ENCODE data around the gene RPS6KA5. TPM values are rescaled to one million over a fixed set of nuclear protein-coding genes. Genes with fewer than 3 reads are reported as not detected.

RPS6KA5 gene
- total RNA-seq, 1 donor from 2014 or later = 1.0 TPM

- Mint-ChIP-seq H3K4me3 (ENCODE audit: unreplicated experiment) (no peak overlapping the region), H3K36me3 (ENCODE audit: low read depth, unreplicated experiment) (peaks cover 9% of the 10 kb centered on the region)
Observed at GRCh38 chr14:90936757-90937440, 123.5 kb downstream of the RPS6KA5 start.

DNA sequence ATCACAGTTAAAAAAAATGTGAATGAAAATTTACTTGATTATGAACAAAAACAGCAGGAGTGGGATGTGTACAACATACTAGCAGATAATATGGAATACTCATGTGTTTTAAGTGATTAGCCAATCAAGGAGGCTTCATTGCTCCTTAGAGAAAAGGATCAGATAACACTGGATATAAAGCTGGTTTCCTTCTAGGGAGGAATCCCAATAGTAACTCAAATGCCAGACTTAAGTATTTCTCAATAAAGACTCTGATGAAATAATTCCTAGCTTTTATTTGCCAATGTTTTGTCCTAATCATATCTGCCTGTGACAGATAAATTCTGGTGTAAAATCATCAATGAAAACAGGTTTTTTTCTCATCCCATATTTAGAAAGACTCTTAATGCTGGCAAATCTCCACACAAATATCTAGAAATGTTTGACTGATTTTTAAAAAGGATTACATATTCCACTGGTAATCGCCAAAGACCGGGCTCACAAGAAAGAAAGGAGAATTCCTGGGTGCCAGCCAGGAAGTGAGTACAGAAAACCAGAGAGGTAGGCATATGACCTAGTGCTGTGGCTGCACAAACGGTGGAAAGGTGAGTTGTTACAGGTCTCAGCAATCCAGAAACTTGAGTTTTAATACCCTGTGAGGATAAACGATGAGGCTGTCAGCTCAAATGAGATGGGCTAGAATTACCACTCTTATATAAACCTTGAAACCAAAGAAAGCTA, 135.7 kb downstream of the RPS6KA5 start:
- no peaks in the 10 kb centered on the region for H3K4me1 ChIP-seq (ENCODE audit: insufficient read depth, low read length)
- Mint-ChIP-seq H3K27me3 (ENCODE audit: low read depth, unreplicated experiment) (no peaks in the 10 kb centered on the region), H3K4me3 (ENCODE audit: unreplicated experiment) (no peak overlapping the region), H3K4me1 (ENCODE audit: low read depth, unreplicated experiment) (no peaks in the 10 kb centered on the region), H3K9me3 (ENCODE audit: unreplicated experiment) (no peaks in the 10 kb centered on the region), H3K27ac (ENCODE audit: unreplicated experiment) (no peak overlapping the region), H3K36me3 (ENCODE audit: low read depth, unreplicated experiment) (no peaks in the 10 kb centered on the region)
- no peak for FAIRE-seq
- H3K4me2 ChIP-seq (ENCODE audit: low read length) = no peak overlapping the region
- H4K20me1 ChIP-seq (ENCODE audit: insufficient read depth, low read length) = no peaks in the 10 kb centered on the region
- H3K36me3 ChIP-seq (ENCODE audit: insufficient read depth, low read length) = no peaks in the 10 kb centered on the region
- no peaks in the 10 kb centered on the region for H3K79me2 ChIP-seq (ENCODE audit: insufficient read depth, low read length)
- H3K9ac ChIP-seq (ENCODE audit: low read length) = no peak overlapping the region
- TF ChIP-seq EZH2 (IDR thresholded peaks at IDR 0.05; ENCODE audit: insufficient read depth, low read length) (no peak), CTCF (IDR thresholded peaks at IDR 0.05; ENCODE audit: insufficient read depth, low read depth, low read length) (no peak)
- no peak overlapping the region for H2AFZ ChIP-seq (ENCODE audit: low read depth, low read length)
- DNase-seq (ENCODE audit: low read depth) = no peak
- no peaks in the 10 kb centered on the region for H3K27me3 ChIP-seq (ENCODE audit: insufficient read depth, low read length)
- no peaks in the 10 kb centered on the region for H3K9me3 ChIP-seq (ENCODE audit: insufficient read depth, low read depth, low read length)
- H3K27ac ChIP-seq (ENCODE audit: low read depth, low read length) = no peak overlapping the region
- H3K4me3 ChIP-seq (ENCODE audit: insufficient read depth, low read depth, low read length) = no peak overlapping the region

More at GRCh38 chr14:90936757-90937440, 123.5 kb downstream of the RPS6KA5 start:
- no peaks in the 10 kb centered on the region for H3K4me1 Mint-ChIP-seq (ENCODE audit: low read depth, unreplicated experiment)
- Histone ChIP-seq H3K36me3 (ENCODE audit: insufficient read depth, low read length) (no peaks in the 10 kb centered on the region), H2AFZ (ENCODE audit: low read depth, low read length) (no peak overlapping the region), H3K4me1 (ENCODE audit: insufficient read depth, low read length) (no peaks in the 10 kb centered on the region), H3K4me2 (ENCODE audit: low read length) (no peak overlapping the region), H3K9ac (ENCODE audit: low read length) (no peak overlapping the region), H3K27me3 (ENCODE audit: insufficient read depth, low read length) (no peaks in the 10 kb centered on the region), H3K27ac (ENCODE audit: low read depth, low read length) (no peak overlapping the region), H3K9me3 (ENCODE audit: insufficient read depth, low read depth, low read length) (no peaks in the 10 kb centered on the region), H3K79me2 (ENCODE audit: insufficient read depth, low read length) (no peaks in the 10 kb centered on the region), H4K20me1 (ENCODE audit: insufficient read depth, low read length) (no peaks in the 10 kb centered on the region), H3K4me3 (ENCODE audit: insufficient read depth, low read depth, low read length) (no peak overlapping the region)
- FAIRE-seq (no peak), DNase-seq (ENCODE audit: low read depth) (no peak)
- H3K9me3 Mint-ChIP-seq (ENCODE audit: unreplicated experiment) = peaks cover 20% of the 10 kb centered on the region
- no peak overlapping the region for H3K27ac Mint-ChIP-seq (ENCODE audit: unreplicated experiment)
- TF ChIP-seq CTCF (IDR thresholded peaks at IDR 0.05; ENCODE audit: insufficient read depth, low read depth, low read length) = no peak
- TF ChIP-seq EZH2 (IDR thresholded peaks at IDR 0.05; ENCODE audit: insufficient read depth, low read length) = no peak
- no peaks in the 10 kb centered on the region for H3K27me3 Mint-ChIP-seq (ENCODE audit: low read depth, unreplicated experiment)

- H3K36me3 Mint-ChIP-seq (ENCODE audit: low read depth, unreplicated experiment) = no peaks in the 10 kb centered on the region
- no peaks in the 10 kb centered on the region for H3K79me2 ChIP-seq (ENCODE audit: insufficient read depth, low read length)
- H3K9me3 ChIP-seq (ENCODE audit: insufficient read depth, low read depth, low read length) = no peaks in the 10 kb centered on the region
- H3K9ac ChIP-seq (ENCODE audit: low read length) = no peak overlapping the region
- H3K4me2 ChIP-seq (ENCODE audit: low read length) = no peak overlapping the region
- H4K20me1 ChIP-seq (ENCODE audit: insufficient read depth, low read length) = no peaks in the 10 kb centered on the region
- H3K27me3 ChIP-seq (ENCODE audit: insufficient read depth, low read length) = no peaks in the 10 kb centered on the region
- H3K27ac ChIP-seq (ENCODE audit: low read depth, low read length) = no peak overlapping the region
- no peak overlapping the region for H3K4me3 Mint-ChIP-seq (ENCODE audit: unreplicated experiment)
- no peak overlapping the region for H2AFZ ChIP-seq (ENCODE audit: low read depth, low read length)
- H3K4me3 ChIP-seq (ENCODE audit: insufficient read depth, low read depth, low read length) = no peak overlapping the region
- H3K4me1 ChIP-seq (ENCODE audit: insufficient read depth, low read length) = no peaks in the 10 kb centered on the region
- no peak for FAIRE-seq
- no peaks in the 10 kb centered on the region for H3K27me3 Mint-ChIP-seq (ENCODE audit: low read depth, unreplicated experiment)
- no peaks in the 10 kb centered on the region for H3K36me3 ChIP-seq (ENCODE audit: insufficient read depth, low read length)
- TF ChIP-seq EZH2 (IDR thresholded peaks at IDR 0.05; ENCODE audit: insufficient read depth, low read length) = no peak
- no peak for TF ChIP-seq CTCF (IDR thresholded peaks at IDR 0.05; ENCODE audit: insufficient read depth, low read depth, low read length)
- no peaks in the 10 kb centered on the region for H3K9me3 Mint-ChIP-seq (ENCODE audit: unreplicated experiment)
- DNase-seq (ENCODE audit: low read depth) = no peak
- peak overlapping the region; percentile 44 for H3K27ac Mint-ChIP-seq (ENCODE audit: unreplicated experiment)
- H3K4me1 Mint-ChIP-seq (ENCODE audit: low read depth, unreplicated experiment) = no peaks in the 10 kb centered on the region
Observed at GRCh38 chr14:90922141-90922540, 138.3 kb downstream of the RPS6KA5 start.

Measured in astrocyte (in vitro differentiated cells and primary cell).